Panc1 (cell line): ENCODE data around the gene ZNF714. TPM values are rescaled to one million over a fixed set of nuclear protein-coding genes. Genes with fewer than 3 reads are reported as not detected.

Experiments used
- ATAC-seq: fragments of 200-7000 bp; cut with Tn5 transposase; 2 replicates; pipeline ENCODE4 v1.9.1; 2020; ENCODE audit warnings: mild to moderate bottlenecking, moderate library complexity
- BruUV-seq: library from RNA; stranded (reverse); fragments of 400-500 nt; replicated peaks from 2 replicates; lab custom pipeline; 2021; lab: Mats Ljungman, UMichigan
- CTCF ChIA-PET: fragments of 300-600 bp; sonication (Branson Sonifier 250); formaldehyde crosslinking; loops from one replicate; lab custom pipeline; 2022; ENCODE audit warnings: antibody characterized with exemption; lab: Charles Lee
- POLR2A ChIA-PET: fragments of 300-600 bp; sonication (Branson Sonifier 250); formaldehyde crosslinking; loops from one replicate; lab custom pipeline; 2022; ENCODE audit warnings: antibody characterized with exemption; lab: Charles Lee
- DNase-seq: peaks from one replicate; pipeline ENCODE4 v3.0.0-alpha.2; 2010; ENCODE audit warnings: low read depth, low spot score
- H3K27ac ChIP-seq: 2 replicates; pipeline ENCODE4 v1.5.1; 2011; ENCODE audit warnings: mild to moderate bottlenecking, low read length, inconsistent platforms
- H3K27me3 ChIP-seq: fragments of 200-500 bp; sonication (Bioruptor generic); 2 replicates; pipeline ENCODE4 v1.6.0; 2014; ENCODE audit warnings: low read length, inconsistent platforms; ENCODE audit not compliant: control insufficient read depth, insufficient read depth
- H3K36me3 ChIP-seq: fragments of 200-500 bp; sonication (Bioruptor generic); 2 replicates; pipeline ENCODE4 v1.5.1; 2014; ENCODE audit warnings: inconsistent platforms, mild to moderate bottlenecking, low read length, moderate library complexity; ENCODE audit not compliant: control insufficient read depth, insufficient read depth
- H3K4me1 ChIP-seq: 2 replicates; pipeline ENCODE4 v1.5.1; 2011; ENCODE audit warnings: inconsistent platforms, mild to moderate bottlenecking, low read length, moderate library complexity; ENCODE audit not compliant: control insufficient read depth, insufficient read depth
- H3K4me3 ChIP-seq, 2 experiments: 2 replicates each; pipeline ENCODE4 v1.5.1; 2011 to 2012; ENCODE audit warnings: low read depth in 2 of 2, low read length in 2 of 2, mild to moderate bottlenecking in 2 of 2, inconsistent platforms in 1 of 2, moderate library complexity in 1 of 2
- H3K9me3 ChIP-seq: fragments of 200-500 bp; sonication (Bioruptor generic); 2 replicates; pipeline ENCODE4 v1.5.1; 2014; ENCODE audit warnings: low read depth, mild to moderate bottlenecking, inconsistent platforms, low read length, moderate library complexity; ENCODE audit not compliant: control insufficient read depth, insufficient read depth
- POLR2AphosphoS5 ChIP-seq: IDR thresholded peaks from 2 replicates; pipeline ENCODE4 v1.6.1; 2012; ENCODE audit warnings: mild to moderate bottlenecking, low read depth, low read length, moderate library complexity
- REST ChIP-seq, 2 experiments: IDR thresholded peaks; 2 replicates each; pipeline ENCODE4 v1.6.1; 2011 to 2012; ENCODE audit warnings: low read depth in 2 of 2, control low read depth in 1 of 2, low read length in 1 of 2, mild to moderate bottlenecking in 1 of 2, moderate library complexity in 1 of 2; ENCODE audit not compliant: insufficient read depth in 1 of 2
- SIN3A ChIP-seq: IDR thresholded peaks from 2 replicates; pipeline ENCODE4 v1.6.1; 2012; ENCODE audit warnings: low read depth, mild to moderate bottlenecking, low read length, moderate library complexity, borderline replicate concordance; ENCODE audit not compliant: insufficient read depth
- TCF7L2 ChIP-seq: IDR thresholded peaks from 2 replicates; pipeline ENCODE4 v1.6.1; 2011; ENCODE audit warnings: mild to moderate bottlenecking, low read depth, low read length, inconsistent platforms
- in situ Hi-C: cut with HindIII; loops from 2 replicates; pipeline ENCODE4 v1.10.0; 2016; ENCODE audit warnings: low sequenced_read_pairs, low pct_unique_long_range_greater_than_20kb
- intact Hi-C: fragments of 100-400 bp; cut with micrococcal nuclease; formaldehyde crosslinking; loops from one replicate; pipeline ENCODE4 v1.10.0; 2022; ENCODE audit not compliant: unreplicated experiment
- total RNA-seq: library from RNA; stranded (reverse); gene quantifications from one replicate; pipeline ENCODE4 v1.2.1, GENCODE V29; 2021; ENCODE audit not compliant: unreplicated experiment
- TF ChIP-seq, protein P1 (sequence below): fragments of 450-650 bp; IDR thresholded peaks from 2 replicates; pipeline ENCODE4 v1.5.1; 2017; ENCODE audit warnings: mild to moderate bottlenecking

ZNF714 gene
- total RNA-seq, 1 experiment from 2014 or later: 0.67 TPM

- Histone ChIP-seq H3K27ac (no peak overlapping the region), H3K9me3 (peaks cover 4% of the 10 kb centered on the region; the same call in 1 of the 2 replicates), H3K27me3 (no peaks in the 10 kb centered on the region), H3K4me3 (no peak overlapping the region), H3K4me1 (no peaks in the 10 kb centered on the region), H3K36me3 (no peaks in the 10 kb centered on the region)
- ChIA-PET POLR2A (no interaction called here), CTCF (no interaction called here)
- intact Hi-C loops: no loop called here
- ATAC-seq: no peak
- TF ChIP-seq REST (IDR thresholded peaks at IDR 0.05; ENCODE audit: insufficient read depth in 1 of 2, low read depth in 2 of 2, low read length in 1 of 2) (no peak), POLR2AphosphoS5 (no peak), TCF7L2 (no peak), SIN3A (no peak)
- TF ChIP-seq, protein P1, sequence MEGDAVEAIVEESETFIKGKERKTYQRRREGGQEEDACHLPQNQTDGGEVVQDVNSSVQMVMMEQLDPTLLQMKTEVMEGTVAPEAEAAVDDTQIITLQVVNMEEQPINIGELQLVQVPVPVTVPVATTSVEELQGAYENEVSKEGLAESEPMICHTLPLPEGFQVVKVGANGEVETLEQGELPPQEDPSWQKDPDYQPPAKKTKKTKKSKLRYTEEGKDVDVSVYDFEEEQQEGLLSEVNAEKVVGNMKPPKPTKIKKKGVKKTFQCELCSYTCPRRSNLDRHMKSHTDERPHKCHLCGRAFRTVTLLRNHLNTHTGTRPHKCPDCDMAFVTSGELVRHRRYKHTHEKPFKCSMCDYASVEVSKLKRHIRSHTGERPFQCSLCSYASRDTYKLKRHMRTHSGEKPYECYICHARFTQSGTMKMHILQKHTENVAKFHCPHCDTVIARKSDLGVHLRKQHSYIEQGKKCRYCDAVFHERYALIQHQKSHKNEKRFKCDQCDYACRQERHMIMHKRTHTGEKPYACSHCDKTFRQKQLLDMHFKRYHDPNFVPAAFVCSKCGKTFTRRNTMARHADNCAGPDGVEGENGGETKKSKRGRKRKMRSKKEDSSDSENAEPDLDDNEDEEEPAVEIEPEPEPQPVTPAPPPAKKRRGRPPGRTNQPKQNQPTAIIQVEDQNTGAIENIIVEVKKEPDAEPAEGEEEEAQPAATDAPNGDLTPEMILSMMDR: no peak
- no peak for DNase-seq
- in situ Hi-C loops: no loop called here
- no TSS peak for BruUV-seq
Measured at GRCh38 chr19:21052902-21053301, 29.1 kb upstream of the ZNF714 start.

DNA sequence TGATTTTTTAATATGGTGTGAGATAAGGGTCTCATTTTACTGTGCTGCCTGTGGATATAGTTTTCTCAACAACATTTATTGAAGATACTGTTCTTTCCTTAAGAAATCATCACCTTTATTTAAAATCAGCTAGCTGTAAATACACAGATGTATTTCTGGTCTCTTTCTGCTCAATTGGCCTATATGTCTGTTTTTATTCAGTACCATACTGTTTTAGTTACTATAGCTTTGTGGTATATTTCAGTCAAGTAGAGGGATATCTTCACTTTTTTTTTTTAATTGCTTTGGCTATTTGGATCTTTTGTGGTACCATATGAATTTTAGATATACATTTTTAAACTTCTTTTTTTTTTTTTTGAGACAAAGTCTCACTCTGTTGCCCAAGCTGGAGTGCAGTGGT, 16.7 kb upstream of the ZNF714 start:
- H3K9me3 ChIP-seq: no peaks in the 10 kb centered on the region
- no peak overlapping the region for H3K4me3 ChIP-seq
- TF ChIP-seq SIN3A (no peak), POLR2AphosphoS5 (no peak), REST (IDR thresholded peaks at IDR 0.05; ENCODE audit: insufficient read depth in 1 of 2, low read depth in 2 of 2, low read length in 1 of 2) (no peak), TCF7L2 (no peak)
- TF ChIP-seq, protein P1: no peak
- no TSS peak for BruUV-seq
- in situ Hi-C loops (no loop called here), intact Hi-C loops (no loop called here)
- POLR2A ChIA-PET: no interaction called here
- H3K27ac ChIP-seq: no peak overlapping the region
- CTCF ChIA-PET: no interaction called here
- DNase-seq: no peak
- no peak for ATAC-seq
- H3K4me1 ChIP-seq: no peaks in the 10 kb centered on the region
- no peaks in the 10 kb centered on the region for H3K27me3 ChIP-seq
- no peaks in the 10 kb centered on the region for H3K36me3 ChIP-seq
